Stimulated activated naive CD8-positive, alpha-beta T cell treated with anti-CD3 and anti-CD28 coated beads, Interleukin-15, Interleukin-2, amounts not matched to agents 100 U/mL and 50 U/mL, for 24 hours (primary cell): ENCODE data around the gene NOA1.
"Not testable (repeated sequence)": the region's sequence is repeated elsewhere in the genome, so short reads cannot be mapped to it uniquely, and the experiment has no call there.

Experiments used
- ATAC-seq: fragments of 150-1000 bp; cut with Tn5 transposase; one replicate; pipeline ENCODE4 v1.10.0; 2021
- DNase-seq: peaks from one replicate; pipeline ENCODE4 v3.0.0; 2021

Gene NOA1

GRCh38 chr4:56958111-56958517, 19.3 kb downstream of the NOA1 start:
- ATAC-seq (no peak), DNase-seq (no peak)

GRCh38 chr4:56953680-56954520, 23.5 kb downstream of the NOA1 start:
- no peak for ATAC-seq
- no peak for DNase-seq

- DNase-seq (no peak), ATAC-seq (no peak)
Measured at GRCh38 chr4:56941403-56941802, 36.0 kb downstream of the NOA1 start.

GRCh38 chr4:56940971-56941370, 36.4 kb downstream of the NOA1 start:
- ATAC-seq (no peak), DNase-seq (no peak)

GRCh38 chr4:56940403-56940802, 37.0 kb downstream of the NOA1 start:
- DNase-seq: no peak
- no peak for ATAC-seq

GRCh38 chr4:56939826-56940225, 37.6 kb downstream of the NOA1 start:
- not testable (repeated sequence) for ATAC-seq

GRCh38 chr4:56937262-56937661, 40.1 kb downstream of the NOA1 start:
- no peak for DNase-seq
- no peak for ATAC-seq

More at GRCh38 chr4:56939826-56940225, 37.6 kb downstream of the NOA1 start:
- DNase-seq: not testable (repeated sequence)

- DNase-seq (no peak), ATAC-seq (no peak)
Measured at GRCh38 chr4:56931924-56932323, 45.5 kb downstream of the NOA1 start.

- DNase-seq (no peak), ATAC-seq (peak; percentile 32)
Measured at GRCh38 chr4:56930638-56931037, 46.8 kb downstream of the NOA1 start.

- no peak for ATAC-seq
- DNase-seq: no peak
Measured at GRCh38 chr4:56927196-56927595, 50.2 kb downstream of the NOA1 start.

- not testable (repeated sequence) for ATAC-seq, DNase-seq
Measured at GRCh38 chr4:56914977-56915376, 62.4 kb downstream of the NOA1 start.

GRCh38 chr4:56914336-56914735, 63.1 kb downstream of the NOA1 start:
- DNase-seq (no peak), ATAC-seq (no peak)
